Measurements from ENCODE around the gene TOM1.

Gene TOM1

GRCh38 chr22:35324067-35324466 lies 24.4 kb downstream of the TOM1 start:
- no peak for DNase-seq (ENCODE audit: low read depth)

GRCh38 chr22:35324762-35325161 lies 25.1 kb downstream of the TOM1 start:
- no peak for DNase-seq (ENCODE audit: low read depth)

- DNase-seq (ENCODE audit: low read depth): no peak
Measured at GRCh38 chr22:35325209-35325608, 25.5 kb downstream of the TOM1 start.

GRCh38 chr22:35326854-35327562 lies 27.3 kb downstream of the TOM1 start:
- DNase-seq (ENCODE audit: low read depth): no peak

GRCh38 chr22:35327690-35328471 lies 28.2 kb downstream of the TOM1 start:
- DNase-seq (ENCODE audit: low read depth): no peak

GRCh38 chr22:35328472-35328885 lies 28.8 kb downstream of the TOM1 start:
- no peak for DNase-seq (ENCODE audit: low read depth)

GRCh38 chr22:35329114-35329847 lies 29.6 kb downstream of the TOM1 start:
- no peak for DNase-seq (ENCODE audit: low read depth)

- no peak for DNase-seq (ENCODE audit: low read depth)
Measured at GRCh38 chr22:35330258-35330861, 30.7 kb downstream of the TOM1 start.

- no peak for DNase-seq (ENCODE audit: low read depth)
Measured at GRCh38 chr22:35332278-35332677, 32.6 kb downstream of the TOM1 start.

GRCh38 chr22:35333220-35333619 lies 33.5 kb downstream of the TOM1 start:
- DNase-seq (ENCODE audit: low read depth): no peak

- no peak for DNase-seq (ENCODE audit: low read depth)
Measured at GRCh38 chr22:35334004-35334403, 34.3 kb downstream of the TOM1 start.

- DNase-seq (ENCODE audit: low read depth): no peak
Measured at GRCh38 chr22:35335468-35335867, 35.8 kb downstream of the TOM1 start.

GRCh38 chr22:35335936-35336781 lies 36.5 kb downstream of the TOM1 start:
- no peak for DNase-seq (ENCODE audit: low read depth)

- DNase-seq (ENCODE audit: low read depth): no peak
Measured at GRCh38 chr22:35337932-35338331, 38.2 kb downstream of the TOM1 start.

GRCh38 chr22:35341090-35341874 lies 41.6 kb downstream of the TOM1 start:
- no peak for DNase-seq (ENCODE audit: low read depth)

GRCh38 chr22:35342390-35342789 lies 42.7 kb downstream of the TOM1 start:
- no peak for DNase-seq (ENCODE audit: low read depth)

- no peak for DNase-seq (ENCODE audit: low read depth)
Measured at GRCh38 chr22:35343664-35344550, 44.2 kb downstream of the TOM1 start.

- DNase-seq (ENCODE audit: low read depth): no peak
Measured at GRCh38 chr22:35344956-35345690, 45.4 kb downstream of the TOM1 start.

All from stimulated activated CD8-positive, alpha-beta memory T cell treated with anti-CD3 and anti-CD28 coated beads, Interleukin-12 subunit alpha, Interleukin-12 subunit beta, amount 100 ng/mL, for 4 hours (primary cell).